22Rv1 (cell line): ENCODE data around the gene TCF12.

Source experiments
- H3K27ac ChIP-seq: fragments of 450-650 bp; 2 replicates; pipeline ENCODE4 v1.5.1; 2017
- ZFX ChIP-seq: fragments of 450-650 bp; IDR thresholded peaks from 2 replicates; pipeline ENCODE4 v1.6.1; 2017; ENCODE audit warnings: antibody characterized with exemption, borderline replicate concordance
- TF ChIP-seq, protein P1 (sequence below): fragments of 450-650 bp; IDR thresholded peaks from 2 replicates; pipeline ENCODE4 v1.5.1; 2017; ENCODE audit warnings: mild to moderate bottlenecking

The TCF12 gene

DNA sequence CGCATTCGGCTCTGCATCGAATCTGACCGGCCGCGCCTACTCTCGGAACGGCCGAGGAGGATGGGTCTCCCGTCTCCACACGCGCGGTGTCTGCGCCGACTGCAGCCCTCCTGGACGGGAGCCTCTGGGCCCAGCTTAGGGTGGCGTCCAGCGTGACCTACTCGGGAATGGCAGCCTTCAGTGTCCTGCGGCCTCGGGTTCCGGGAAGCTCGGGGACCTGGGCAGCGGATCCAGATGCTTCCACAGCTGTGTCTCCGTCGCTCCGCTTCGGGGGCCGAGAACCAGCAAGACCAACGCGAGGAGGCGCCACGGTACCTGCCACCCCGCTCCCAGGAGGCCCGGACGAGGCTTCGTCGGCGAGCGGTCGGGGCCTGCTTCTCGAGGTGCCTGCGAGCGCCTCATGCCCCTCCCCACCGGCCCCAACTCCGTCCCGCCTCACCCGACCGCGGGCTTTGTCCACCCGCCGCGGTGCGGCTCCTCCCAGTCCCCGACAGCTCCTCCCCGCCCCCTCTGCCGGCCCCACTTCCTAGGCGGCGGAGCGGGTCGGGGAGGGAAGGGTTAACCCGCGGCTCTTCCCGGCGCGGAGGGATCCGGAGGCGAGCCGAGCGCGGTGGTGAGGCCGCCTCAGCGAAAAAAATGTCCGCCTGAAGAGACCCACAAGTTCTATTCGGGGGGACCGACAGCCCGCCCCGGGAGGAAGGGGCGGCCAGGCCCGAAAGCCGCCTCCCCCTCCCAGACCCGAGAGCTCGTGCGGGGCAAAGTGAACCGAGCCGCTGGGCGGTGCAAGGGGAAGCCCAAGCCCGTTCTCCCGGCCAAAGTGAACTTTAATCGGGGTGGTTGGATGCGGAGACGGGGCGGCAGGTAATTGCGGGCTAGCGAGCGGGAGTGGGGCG, at the start of gene TCF12:
TCF12 (plus strand) TSS at position 599 of the 893 bp plus-strand sequence. CDS start 1,270 bp downstream, outside the sequence.
- no peak for TF ChIP-seq ZFX
- TF ChIP-seq, protein P1, sequence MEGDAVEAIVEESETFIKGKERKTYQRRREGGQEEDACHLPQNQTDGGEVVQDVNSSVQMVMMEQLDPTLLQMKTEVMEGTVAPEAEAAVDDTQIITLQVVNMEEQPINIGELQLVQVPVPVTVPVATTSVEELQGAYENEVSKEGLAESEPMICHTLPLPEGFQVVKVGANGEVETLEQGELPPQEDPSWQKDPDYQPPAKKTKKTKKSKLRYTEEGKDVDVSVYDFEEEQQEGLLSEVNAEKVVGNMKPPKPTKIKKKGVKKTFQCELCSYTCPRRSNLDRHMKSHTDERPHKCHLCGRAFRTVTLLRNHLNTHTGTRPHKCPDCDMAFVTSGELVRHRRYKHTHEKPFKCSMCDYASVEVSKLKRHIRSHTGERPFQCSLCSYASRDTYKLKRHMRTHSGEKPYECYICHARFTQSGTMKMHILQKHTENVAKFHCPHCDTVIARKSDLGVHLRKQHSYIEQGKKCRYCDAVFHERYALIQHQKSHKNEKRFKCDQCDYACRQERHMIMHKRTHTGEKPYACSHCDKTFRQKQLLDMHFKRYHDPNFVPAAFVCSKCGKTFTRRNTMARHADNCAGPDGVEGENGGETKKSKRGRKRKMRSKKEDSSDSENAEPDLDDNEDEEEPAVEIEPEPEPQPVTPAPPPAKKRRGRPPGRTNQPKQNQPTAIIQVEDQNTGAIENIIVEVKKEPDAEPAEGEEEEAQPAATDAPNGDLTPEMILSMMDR: 0 out of 2 replicates have a peak, but pooled peaks have one; percentile 8
- peak within 1 kb of the TSS; percentile 72 for H3K27ac ChIP-seq

GRCh38 chr15:56869573-56869972, 48.9 kb upstream of the TCF12 start:
- no peak for TF ChIP-seq ZFX
- TF ChIP-seq, protein P1: peak; percentile 70
- H3K27ac ChIP-seq: no peak overlapping the region

GRCh38 chr15:56871185-56871584, 47.3 kb upstream of the TCF12 start:
- no peak for TF ChIP-seq ZFX
- TF ChIP-seq, protein P1: no peak
- no peak overlapping the region for H3K27ac ChIP-seq

- TF ChIP-seq, protein P1: no peak
- no peak for TF ChIP-seq ZFX
- H3K27ac ChIP-seq: no peak overlapping the region
Measured at GRCh38 chr15:56871867-56872266, 46.6 kb upstream of the TCF12 start.

GRCh38 chr15:56877255-56877970, 41.0 kb upstream of the TCF12 start:
- no peak for TF ChIP-seq ZFX
- TF ChIP-seq, protein P1: no peak
- no peak overlapping the region for H3K27ac ChIP-seq

GRCh38 chr15:56879502-56879901, 38.9 kb upstream of the TCF12 start:
- no peak overlapping the region for H3K27ac ChIP-seq
- TF ChIP-seq, protein P1: no peak
- no peak for TF ChIP-seq ZFX
